B cell (primary cell): ENCODE measurements around the gene ZFYVE16.
"Not testable (repeated sequence)": the region's sequence is repeated elsewhere in the genome, so short reads cannot be mapped to it uniquely, and the experiment has no call there.

Source experiments
- EZH2 ChIP-seq: IDR thresholded peaks from 2 replicates; pipeline ENCODE4 v1.6.1; 2012; ENCODE audit warnings: borderline replicate concordance, low read depth, mild to moderate bottlenecking, moderate library complexity, low read length; ENCODE audit not compliant: insufficient read depth, poor library complexity, severe bottlenecking
- TF ChIP-seq, protein P1 (sequence below): fragments of 200-600 bp; IDR thresholded peaks from one replicate; pipeline ENCODE4 v1.8.0; 2022; ENCODE audit warnings: antibody characterized with exemption, mild to moderate bottlenecking

DNA sequence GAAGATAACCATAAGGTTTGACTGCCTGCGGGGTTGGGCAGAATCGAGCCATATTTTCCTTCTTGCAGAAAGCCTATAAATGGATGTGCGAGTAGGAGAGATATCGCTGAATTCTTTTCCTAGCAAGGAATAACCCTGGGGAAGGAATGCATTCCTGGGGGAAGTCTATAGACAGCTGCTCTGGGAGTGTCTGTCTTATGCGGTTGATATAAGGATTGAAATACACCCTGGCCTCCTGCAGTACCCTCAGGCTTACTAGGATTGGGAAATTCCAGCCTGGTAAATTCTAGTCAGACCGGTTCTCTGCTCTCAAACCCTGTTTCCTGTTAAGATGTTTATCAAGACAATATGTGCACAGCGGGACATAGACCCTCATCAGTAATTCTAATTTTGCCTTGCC, 85.6 kb downstream of the ZFYVE16 start:
- TF ChIP-seq, protein P1, sequence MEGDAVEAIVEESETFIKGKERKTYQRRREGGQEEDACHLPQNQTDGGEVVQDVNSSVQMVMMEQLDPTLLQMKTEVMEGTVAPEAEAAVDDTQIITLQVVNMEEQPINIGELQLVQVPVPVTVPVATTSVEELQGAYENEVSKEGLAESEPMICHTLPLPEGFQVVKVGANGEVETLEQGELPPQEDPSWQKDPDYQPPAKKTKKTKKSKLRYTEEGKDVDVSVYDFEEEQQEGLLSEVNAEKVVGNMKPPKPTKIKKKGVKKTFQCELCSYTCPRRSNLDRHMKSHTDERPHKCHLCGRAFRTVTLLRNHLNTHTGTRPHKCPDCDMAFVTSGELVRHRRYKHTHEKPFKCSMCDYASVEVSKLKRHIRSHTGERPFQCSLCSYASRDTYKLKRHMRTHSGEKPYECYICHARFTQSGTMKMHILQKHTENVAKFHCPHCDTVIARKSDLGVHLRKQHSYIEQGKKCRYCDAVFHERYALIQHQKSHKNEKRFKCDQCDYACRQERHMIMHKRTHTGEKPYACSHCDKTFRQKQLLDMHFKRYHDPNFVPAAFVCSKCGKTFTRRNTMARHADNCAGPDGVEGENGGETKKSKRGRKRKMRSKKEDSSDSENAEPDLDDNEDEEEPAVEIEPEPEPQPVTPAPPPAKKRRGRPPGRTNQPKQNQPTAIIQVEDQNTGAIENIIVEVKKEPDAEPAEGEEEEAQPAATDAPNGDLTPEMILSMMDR = not testable (repeated sequence)
- TF ChIP-seq EZH2 = not testable (repeated sequence)
